H1 (cell line): ENCODE data around the gene KCNMA1. TPM values are rescaled to one million over a fixed set of nuclear protein-coding genes. Genes with fewer than 3 reads are reported as not detected.

Experiments
- polyA plus RNA-seq, 7 experiments: library from polyadenylated mRNA; depleted of rRNA in 3 of 7; stranded (reverse) in 5 of 7; unstranded in 2 of 7; fragments of >200 nt in 5 of 7; fragments of 200-250 nt in 2 of 7; gene quantifications; 1 replicate in 5 of 7; 2 replicates in 1 of 7; 4 replicates in 1 of 7; pipeline versions ENCODE4 v1.2.1 to v1.2.3, GENCODE V29; 2011 to 2013; ENCODE audit warnings: missing spikeins in 2 of 7, mixed read lengths in 2 of 7
- total RNA-seq: library from RNA; stranded (reverse); fragmentation: NEBNext Ultra II Directional; extraction: Animal tissue kit (Norgen Biotek cat#: 25700); gene quantifications from 2 replicates; pipeline ENCODE4 v1.2.1, GENCODE V29; 2021
- TF ChIP-seq, protein P1 (sequence below): IDR thresholded peaks from 2 replicates; pipeline ENCODE4 v1.6.1; 2012; ENCODE audit warnings: low read length, inconsistent platforms

KCNMA1 gene
- total and polyA plus RNA-seq, 2 of the 8 experiments (the other 6 are each of a cell fraction or from before 2014, with no cell fraction given): 10.2 to 11.1 TPM

DNA sequence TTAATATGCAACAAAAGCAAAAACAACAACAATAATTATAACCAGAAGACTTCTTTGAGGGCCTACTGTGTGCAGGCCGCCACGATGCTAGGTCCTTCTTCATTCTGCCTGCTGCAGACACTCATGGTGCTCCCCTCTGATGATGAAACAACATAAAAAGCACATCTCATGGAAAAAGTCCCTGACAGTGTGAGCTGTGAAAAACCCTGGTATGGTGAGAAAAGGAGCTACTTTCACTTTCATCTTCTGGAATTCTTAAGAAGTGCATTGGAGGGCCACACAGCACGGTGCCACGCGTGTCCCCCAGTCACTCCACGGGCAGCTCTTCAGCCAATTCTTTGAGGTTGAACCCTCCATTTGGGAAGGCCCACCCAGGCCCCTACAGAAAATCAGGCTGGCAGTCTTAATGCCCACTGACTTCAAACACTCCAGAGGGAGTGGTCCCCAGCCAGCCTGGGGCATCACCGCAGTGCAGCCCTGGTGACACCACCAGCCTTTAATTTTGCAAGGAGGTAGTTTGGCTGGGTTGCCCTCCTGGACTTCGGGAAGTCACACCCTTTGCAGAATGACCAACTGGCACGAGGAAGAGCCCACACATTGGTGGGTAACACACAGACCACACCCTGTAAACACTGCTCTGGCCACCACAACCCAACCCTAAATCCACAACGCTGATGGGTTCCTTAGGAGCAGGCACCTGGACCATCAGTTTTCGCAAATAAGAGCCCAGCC lies 7.7 kb downstream of the KCNMA1 start (continued):
- TF ChIP-seq, protein P1, sequence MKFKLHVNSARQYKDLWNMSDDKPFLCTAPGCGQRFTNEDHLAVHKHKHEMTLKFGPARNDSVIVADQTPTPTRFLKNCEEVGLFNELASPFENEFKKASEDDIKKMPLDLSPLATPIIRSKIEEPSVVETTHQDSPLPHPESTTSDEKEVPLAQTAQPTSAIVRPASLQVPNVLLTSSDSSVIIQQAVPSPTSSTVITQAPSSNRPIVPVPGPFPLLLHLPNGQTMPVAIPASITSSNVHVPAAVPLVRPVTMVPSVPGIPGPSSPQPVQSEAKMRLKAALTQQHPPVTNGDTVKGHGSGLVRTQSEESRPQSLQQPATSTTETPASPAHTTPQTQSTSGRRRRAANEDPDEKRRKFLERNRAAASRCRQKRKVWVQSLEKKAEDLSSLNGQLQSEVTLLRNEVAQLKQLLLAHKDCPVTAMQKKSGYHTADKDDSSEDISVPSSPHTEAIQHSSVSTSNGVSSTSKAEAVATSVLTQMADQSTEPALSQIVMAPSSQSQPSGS: no peak
- TF ChIP-seq, all 59 proteins: peak for 0
